ENCODE results near the gene RTL10. TPM values are rescaled to one million over a fixed set of nuclear protein-coding genes. Genes with fewer than 3 reads are reported as not detected.

The RTL10 gene
- total and polyA plus RNA-seq, 2 of the 13 experiments (the other 11 are each of a cell fraction or from before 2014, with no cell fraction given): 14.1 to 15.8 TPM

DNA sequence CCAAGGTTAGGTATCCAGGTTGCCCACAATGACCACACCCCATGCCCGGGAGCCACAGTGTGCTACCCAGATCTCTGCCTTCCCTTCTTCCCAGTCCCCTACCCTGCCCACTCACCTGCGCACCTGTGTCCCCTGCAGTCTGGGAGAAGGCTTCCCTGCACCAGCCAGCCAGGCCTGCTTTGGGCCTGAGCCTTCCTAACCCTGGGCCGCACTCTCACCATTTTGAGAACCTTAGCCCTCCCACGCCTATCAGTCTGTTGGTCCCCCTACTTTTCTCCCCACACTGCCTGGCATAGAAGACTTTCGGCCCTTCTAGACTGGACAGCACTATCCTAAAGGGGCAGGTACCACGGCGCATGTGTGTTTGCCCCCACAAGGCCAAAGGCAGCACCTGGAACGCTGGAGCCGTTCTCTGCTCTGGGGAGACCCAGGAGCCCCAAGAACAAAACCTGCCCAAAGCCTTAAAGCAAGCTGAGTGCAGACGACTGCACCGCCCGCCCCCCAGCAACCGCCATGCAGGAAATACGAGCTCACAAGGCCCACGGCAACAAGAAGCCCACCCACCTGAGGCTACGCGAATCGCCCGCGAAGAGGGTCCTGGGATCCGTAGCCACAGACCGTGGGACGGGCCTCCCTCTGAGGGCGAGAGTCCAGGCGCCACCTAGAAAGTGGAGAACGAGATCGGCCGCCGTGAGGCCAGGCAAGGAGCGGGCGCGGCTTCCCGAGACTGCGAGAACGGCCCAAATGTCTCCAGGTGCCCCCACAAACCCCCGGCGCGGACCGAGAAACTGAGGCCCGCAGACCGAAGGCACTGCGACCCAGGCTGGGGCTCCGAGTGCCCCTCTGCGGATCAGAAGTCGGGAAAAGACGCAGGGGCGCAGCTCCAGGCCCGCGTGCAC lies 546 bp downstream of the RTL10 start (continued):
- TF ChIP-seq, protein P1, sequence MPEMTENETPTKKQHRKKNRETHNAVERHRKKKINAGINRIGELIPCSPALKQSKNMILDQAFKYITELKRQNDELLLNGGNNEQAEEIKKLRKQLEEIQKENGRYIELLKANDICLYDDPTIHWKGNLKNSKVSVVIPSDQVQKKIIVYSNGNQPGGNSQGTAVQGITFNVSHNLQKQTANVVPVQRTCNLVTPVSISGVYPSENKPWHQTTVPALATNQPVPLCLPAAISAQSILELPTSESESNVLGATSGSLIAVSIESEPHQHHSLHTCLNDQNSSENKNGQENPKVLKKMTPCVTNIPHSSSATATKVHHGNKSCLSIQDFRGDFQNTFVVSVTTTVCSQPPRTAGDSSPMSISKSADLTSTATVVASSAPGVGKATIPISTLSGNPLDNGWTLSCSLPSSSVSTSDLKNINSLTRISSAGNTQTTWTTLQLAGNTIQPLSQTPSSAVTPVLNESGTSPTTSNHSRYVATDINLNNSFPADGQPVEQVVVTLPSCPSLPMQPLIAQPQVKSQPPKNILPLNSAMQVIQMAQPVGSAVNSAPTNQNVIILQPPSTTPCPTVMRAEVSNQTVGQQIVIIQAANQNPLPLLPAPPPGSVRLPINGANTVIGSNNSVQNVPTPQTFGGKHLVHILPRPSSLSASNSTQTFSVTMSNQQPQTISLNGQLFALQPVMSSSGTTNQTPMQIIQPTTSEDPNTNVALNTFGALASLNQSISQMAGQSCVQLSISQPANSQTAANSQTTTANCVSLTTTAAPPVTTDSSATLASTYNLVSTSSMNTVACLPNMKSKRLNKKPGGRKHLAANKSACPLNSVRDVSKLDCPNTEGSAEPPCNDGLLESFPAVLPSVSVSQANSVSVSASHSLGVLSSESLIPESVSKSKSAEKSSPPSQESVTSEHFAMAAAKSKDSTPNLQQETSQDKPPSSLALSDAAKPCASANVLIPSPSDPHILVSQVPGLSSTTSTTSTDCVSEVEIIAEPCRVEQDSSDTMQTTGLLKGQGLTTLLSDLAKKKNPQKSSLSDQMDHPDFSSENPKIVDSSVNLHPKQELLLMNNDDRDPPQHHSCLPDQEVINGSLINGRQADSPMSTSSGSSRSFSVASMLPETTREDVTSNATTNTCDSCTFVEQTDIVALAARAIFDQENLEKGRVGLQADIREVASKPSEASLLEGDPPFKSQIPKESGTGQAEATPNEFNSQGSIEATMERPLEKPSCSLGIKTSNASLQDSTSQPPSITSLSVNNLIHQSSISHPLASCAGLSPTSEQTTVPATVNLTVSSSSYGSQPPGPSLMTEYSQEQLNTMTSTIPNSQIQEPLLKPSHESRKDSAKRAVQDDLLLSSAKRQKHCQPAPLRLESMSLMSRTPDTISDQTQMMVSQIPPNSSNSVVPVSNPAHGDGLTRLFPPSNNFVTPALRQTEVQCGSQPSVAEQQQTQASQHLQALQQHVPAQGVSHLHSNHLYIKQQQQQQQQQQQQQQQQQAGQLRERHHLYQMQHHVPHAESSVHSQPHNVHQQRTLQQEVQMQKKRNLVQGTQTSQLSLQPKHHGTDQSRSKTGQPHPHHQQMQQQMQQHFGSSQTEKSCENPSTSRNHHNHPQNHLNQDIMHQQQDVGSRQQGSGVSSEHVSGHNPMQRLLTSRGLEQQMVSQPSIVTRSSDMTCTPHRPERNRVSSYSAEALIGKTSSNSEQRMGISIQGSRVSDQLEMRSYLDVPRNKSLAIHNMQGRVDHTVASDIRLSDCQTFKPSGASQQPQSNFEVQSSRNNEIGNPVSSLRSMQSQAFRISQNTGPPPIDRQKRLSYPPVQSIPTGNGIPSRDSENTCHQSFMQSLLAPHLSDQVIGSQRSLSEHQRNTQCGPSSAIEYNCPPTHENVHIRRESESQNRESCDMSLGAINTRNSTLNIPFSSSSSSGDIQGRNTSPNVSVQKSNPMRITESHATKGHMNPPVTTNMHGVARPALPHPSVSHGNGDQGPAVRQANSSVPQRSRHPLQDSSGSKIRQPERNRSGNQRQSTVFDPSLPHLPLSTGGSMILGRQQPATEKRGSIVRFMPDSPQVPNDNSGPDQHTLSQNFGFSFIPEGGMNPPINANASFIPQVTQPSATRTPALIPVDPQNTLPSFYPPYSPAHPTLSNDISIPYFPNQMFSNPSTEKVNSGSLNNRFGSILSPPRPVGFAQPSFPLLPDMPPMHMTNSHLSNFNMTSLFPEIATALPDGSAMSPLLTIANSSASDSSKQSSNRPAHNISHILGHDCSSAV (CRISPR knock-in tag; IDR thresholded peaks at IDR 0.05; ENCODE audit: borderline replicate concordance): peak; percentile 7; the same call in 1 of the 2 replicates
- TF ChIP-seq, protein P2, sequence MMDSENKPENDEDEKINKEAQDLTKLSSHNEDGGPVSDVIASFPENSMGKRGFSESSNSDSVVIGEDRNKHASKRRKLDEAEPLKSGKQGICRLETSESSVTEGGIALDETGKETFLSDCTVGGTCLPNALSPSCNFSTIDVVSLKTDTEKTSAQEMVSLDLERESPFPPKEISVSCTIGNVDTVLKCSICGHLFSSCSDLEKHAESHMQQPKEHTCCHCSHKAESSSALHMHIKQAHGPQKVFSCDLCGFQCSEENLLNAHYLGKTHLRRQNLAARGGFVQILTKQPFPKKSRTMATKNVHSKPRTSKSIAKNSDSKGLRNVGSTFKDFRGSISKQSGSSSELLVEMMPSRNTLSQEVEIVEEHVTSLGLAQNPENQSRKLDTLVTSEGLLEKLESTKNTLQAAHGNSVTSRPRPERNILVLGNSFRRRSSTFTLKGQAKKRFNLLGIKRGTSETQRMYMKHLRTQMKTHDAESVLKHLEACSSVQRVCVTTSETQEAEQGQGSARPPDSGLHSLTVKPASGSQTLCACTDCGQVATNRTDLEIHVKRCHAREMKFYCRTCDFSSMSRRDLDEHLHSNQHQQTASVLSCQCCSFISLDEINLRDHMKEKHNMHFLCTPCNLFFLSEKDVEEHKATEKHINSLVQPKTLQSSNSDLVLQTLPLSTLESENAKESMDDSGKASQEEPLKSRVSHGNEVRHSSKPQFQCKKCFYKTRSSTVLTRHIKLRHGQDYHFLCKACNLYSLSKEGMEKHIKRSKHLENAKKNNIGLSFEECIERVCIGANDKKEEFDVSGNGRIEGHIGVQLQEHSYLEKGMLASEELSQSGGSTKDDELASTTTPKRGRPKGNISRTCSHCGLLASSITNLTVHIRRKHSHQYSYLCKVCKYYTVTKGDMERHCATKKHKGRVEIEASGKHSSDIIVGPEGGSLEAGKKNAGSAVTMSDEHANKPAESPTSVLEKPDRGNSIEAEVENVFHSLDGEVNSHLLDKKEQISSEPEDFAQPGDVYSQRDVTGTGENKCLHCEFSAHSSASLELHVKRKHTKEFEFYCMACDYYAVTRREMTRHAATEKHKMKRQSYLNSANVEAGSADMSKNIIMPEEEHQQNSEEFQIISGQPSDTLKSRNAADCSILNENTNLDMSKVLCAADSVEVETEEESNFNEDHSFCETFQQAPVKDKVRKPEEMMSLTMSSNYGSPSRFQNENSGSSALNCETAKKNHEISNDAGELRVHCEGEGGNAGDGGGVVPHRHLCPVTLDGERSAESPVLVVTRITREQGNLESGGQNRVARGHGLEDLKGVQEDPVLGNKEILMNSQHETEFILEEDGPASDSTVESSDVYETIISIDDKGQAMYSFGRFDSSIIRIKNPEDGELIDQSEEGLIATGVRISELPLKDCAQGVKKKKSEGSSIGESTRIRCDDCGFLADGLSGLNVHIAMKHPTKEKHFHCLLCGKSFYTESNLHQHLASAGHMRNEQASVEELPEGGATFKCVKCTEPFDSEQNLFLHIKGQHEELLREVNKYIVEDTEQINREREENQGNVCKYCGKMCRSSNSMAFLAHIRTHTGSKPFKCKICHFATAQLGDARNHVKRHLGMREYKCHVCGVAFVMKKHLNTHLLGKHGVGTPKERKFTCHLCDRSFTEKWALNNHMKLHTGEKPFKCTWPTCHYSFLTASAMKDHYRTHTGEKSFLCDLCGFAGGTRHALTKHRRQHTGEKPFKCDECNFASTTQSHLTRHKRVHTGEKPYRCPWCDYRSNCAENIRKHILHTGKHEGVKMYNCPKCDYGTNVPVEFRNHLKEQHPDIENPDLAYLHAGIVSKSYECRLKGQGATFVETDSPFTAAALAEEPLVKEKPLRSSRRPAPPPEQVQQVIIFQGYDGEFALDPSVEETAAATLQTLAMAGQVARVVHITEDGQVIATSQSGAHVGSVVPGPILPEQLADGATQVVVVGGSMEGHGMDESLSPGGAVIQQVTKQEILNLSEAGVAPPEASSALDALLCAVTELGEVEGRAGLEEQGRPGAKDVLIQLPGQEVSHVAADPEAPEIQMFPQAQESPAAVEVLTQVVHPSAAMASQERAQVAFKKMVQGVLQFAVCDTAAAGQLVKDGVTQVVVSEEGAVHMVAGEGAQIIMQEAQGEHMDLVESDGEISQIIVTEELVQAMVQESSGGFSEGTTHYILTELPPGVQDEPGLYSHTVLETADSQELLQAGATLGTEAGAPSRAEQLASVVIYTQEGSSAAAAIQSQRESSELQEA (CRISPR knock-in tag; IDR thresholded peaks at IDR 0.05; ENCODE audit: not compliant biosample characterization): peak; percentile 32
- TF ChIP-seq SRSF9 (IDR thresholded peaks at IDR 0.05; ENCODE audit: borderline replicate concordance, insufficient read depth, low read depth, low read length, poor library complexity, severe bottlenecking): no peak
- TF ChIP-seq ZFX (CRISPR knock-in tag; IDR thresholded peaks at IDR 0.05; ENCODE audit: low read depth): peak; percentile 78
- TF ChIP-seq RELA (CRISPR knock-in tag; IDR thresholded peaks at IDR 0.05): 0 out of 2 replicates have a peak, but pooled peaks have one; percentile 17
- TF ChIP-seq SALL2 (CRISPR knock-in tag; IDR thresholded peaks at IDR 0.05): peak; percentile 33; the same call in 1 of the 2 replicates
- no peak for TF ChIP-seq ZC3H4 (CRISPR knock-in tag; IDR thresholded peaks at IDR 0.05; ENCODE audit: borderline replicate concordance)
- no peak for TF ChIP-seq THAP11 (CRISPR knock-in tag; IDR thresholded peaks at IDR 0.05)
- no peak for TF ChIP-seq ZNF547 (CRISPR knock-in tag; IDR thresholded peaks at IDR 0.05)

Data from HepG2 (cell line).